Hepatocyte (in vitro differentiated cells): Measurements from ENCODE around the gene PLCL1. TPM values are rescaled to one million over a fixed set of nuclear protein-coding genes. Genes with fewer than 3 reads are reported as not detected.

Experiments used
- DNase-seq: peaks from one replicate; pipeline ENCODE4 v3.0.0-alpha.2; 2016; ENCODE audit warnings: low spot score
- H2AFZ ChIP-seq: fragments of 200-600 bp; sonication (generic); 2 replicates; pipeline ENCODE4 v1.6.0; 2016; ENCODE audit warnings: antibody characterized with exemption, mild to moderate bottlenecking
- H3K27ac ChIP-seq: fragments of 200-600 bp; sonication (generic); 2 replicates; pipeline ENCODE4 v1.5.1; 2016; ENCODE audit warnings: mild to moderate bottlenecking
- H3K27me3 ChIP-seq: fragments of 200-600 bp; sonication (generic); 2 replicates; pipeline ENCODE4 v1.6.1; 2016
- H3K36me3 ChIP-seq: fragments of 200-600 bp; sonication (generic); replicated peaks from 2 replicates; pipeline ENCODE4 v1.5.1; 2016; ENCODE audit warnings: low read depth; ENCODE audit not compliant: insufficient read depth
- H3K4me1 ChIP-seq: fragments of 200-600 bp; sonication (generic); 2 replicates; pipeline ENCODE4 v1.5.1; 2016; ENCODE audit warnings: mild to moderate bottlenecking, moderate library complexity; ENCODE audit not compliant: insufficient read depth
- H3K4me2 ChIP-seq: fragments of 200-600 bp; sonication (generic); 2 replicates; pipeline ENCODE4 v1.6.0; 2016
- H3K4me3 ChIP-seq: fragments of 200-600 bp; sonication (generic); 2 replicates; pipeline ENCODE4 v1.5.1; 2016; ENCODE audit warnings: mild to moderate bottlenecking
- H3K79me2 ChIP-seq: fragments of 200-600 bp; sonication (generic); 2 replicates; pipeline ENCODE4 v1.6.0; 2017; ENCODE audit warnings: mild to moderate bottlenecking
- H3K9me2 ChIP-seq: fragments of 200-600 bp; sonication (generic); replicated peaks from 2 replicates; pipeline ENCODE4 v1.6.0; 2017; ENCODE audit warnings: mild to moderate bottlenecking; ENCODE audit not compliant: insufficient read depth
- H3K9me3 ChIP-seq: fragments of 200-600 bp; sonication (generic); 2 replicates; pipeline ENCODE4 v1.5.1; 2016; ENCODE audit warnings: low read depth, mild to moderate bottlenecking
- H4K20me1 ChIP-seq: fragments of 200-600 bp; sonication (generic); 2 replicates; pipeline ENCODE4 v1.6.0; 2016; ENCODE audit warnings: mild to moderate bottlenecking; ENCODE audit not compliant: insufficient read depth, poor library complexity, severe bottlenecking
- CTCF ChIP-seq: fragments of 200-600 bp; sonication (generic); IDR thresholded peaks from 2 replicates; pipeline ENCODE4 v1.5.1; 2016; ENCODE audit warnings: antibody characterized with exemption, mild to moderate bottlenecking; ENCODE audit not compliant: poor library complexity
- EZH2 ChIP-seq: fragments of 200-600 bp; sonication (generic); IDR thresholded peaks from 2 replicates; pipeline ENCODE4 v1.6.1; 2016; ENCODE audit warnings: antibody characterized with exemption, mild to moderate bottlenecking, borderline replicate concordance
- EZH2phosphoT487 ChIP-seq: fragments of 200-600 bp; sonication (generic); IDR thresholded peaks from one replicate; pipeline ENCODE4 v1.6.1; 2018; ENCODE audit warnings: antibody characterized with exemption, mild to moderate bottlenecking, low read depth, moderate library complexity; ENCODE audit not compliant: unreplicated experiment, severe bottlenecking
- WGBS: methylation state at CpG from one replicate; pipeline ENCODE4 v1.1.6; 2016; ENCODE audit warnings: low lambda C conversion rate; ENCODE audit errors: missing lambda C conversion rate; 5-methylcytosine and 5-hydroxymethylcytosine counted together
- polyA plus RNA-seq: library from polyadenylated mRNA; unstranded; fragments of >200 nt; fragmentation: Nextera tagmentation; extraction: Ambion mirVana; gene quantifications from 2 replicates; pipeline ENCODE4 v1.2.1, GENCODE V29; 2016
- total RNA-seq: library from RNA; depleted of rRNA; stranded (reverse); fragments of >200 nt; gene quantifications from 2 replicates; pipeline ENCODE4 v1.2.3, GENCODE V29; 2014

Gene PLCL1
- total and polyA plus RNA-seq, 2 experiments from 2014 or later: 0.37 to 2.4 TPM

DNA sequence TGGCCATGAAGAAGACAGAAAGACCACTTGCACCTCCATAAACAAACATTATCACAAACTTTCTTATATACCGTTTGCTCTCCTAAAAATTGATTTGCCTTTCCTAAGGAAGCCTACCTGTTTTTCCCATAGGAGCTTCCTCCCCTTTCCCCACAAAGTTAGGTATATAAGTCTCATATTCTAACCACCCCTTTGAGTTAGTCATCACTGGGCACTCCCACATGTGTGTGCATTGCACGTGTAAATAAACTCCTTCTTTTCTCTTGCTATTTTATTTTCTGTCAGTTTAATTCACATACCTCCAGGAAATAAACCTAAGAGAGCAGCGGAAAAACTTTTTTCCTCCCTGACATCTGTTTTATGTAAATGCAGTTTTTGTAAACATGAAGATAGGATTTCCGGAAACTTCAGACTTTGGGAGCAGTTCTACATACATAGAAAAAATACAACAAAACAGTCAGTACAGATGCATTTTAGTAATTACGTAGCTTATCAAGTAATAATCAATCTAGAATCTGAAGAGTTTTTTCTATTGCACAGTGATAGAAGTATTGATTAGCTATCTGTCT lies 46.6 kb downstream of the PLCL1 start:
- H3K9me2 ChIP-seq: no peaks in the 10 kb centered on the region
- DNase-seq: peak; percentile 13
- no peak overlapping the region for H2AFZ ChIP-seq
- WGBS: 52% methylated on average over 5 of the region's 5 CpGs
- H3K4me2 ChIP-seq: no peak overlapping the region
- H3K79me2 ChIP-seq: no peaks in the 10 kb centered on the region
- H3K9me3 ChIP-seq: no peaks in the 10 kb centered on the region
- no peak overlapping the region for H3K27ac ChIP-seq
- H3K4me3 ChIP-seq: no peak overlapping the region
- TF ChIP-seq EZH2phosphoT487 (no peak), EZH2 (no peak), CTCF (no peak)
- no peaks in the 10 kb centered on the region for H3K36me3 ChIP-seq
- no peaks in the 10 kb centered on the region for H3K4me1 ChIP-seq
- peaks cover 3% of the 10 kb centered on the region for H3K27me3 ChIP-seq
- H4K20me1 ChIP-seq: no peaks in the 10 kb centered on the region

DNA sequence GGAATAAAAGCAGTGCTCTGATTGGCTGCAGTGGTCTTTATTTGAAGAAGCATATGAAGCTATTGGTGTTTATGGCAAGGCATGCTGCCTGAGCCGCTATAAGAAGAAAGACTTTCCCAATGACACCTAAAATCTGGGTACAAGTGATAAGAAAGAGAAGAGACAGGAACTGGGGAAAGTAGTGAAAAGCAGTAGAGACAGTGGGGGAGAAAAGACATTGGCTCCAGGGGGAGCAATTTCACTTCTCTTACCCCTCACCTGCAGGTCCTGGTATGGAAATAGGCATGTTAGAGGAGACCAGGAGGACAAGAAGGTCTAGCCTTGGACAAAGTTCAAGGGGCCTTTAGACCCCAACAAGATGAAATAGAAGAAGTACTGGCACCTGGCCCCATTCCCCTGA lies 47.1 kb downstream of the PLCL1 start:
- 83% methylated on average over 1 of the region's 1 CpG for WGBS
- no peak overlapping the region for H3K4me2 ChIP-seq

GRCh38 chr2:197852108-197852507 lies 47.7 kb downstream of the PLCL1 start:
- H3K4me1 ChIP-seq: no peaks in the 10 kb centered on the region
- no peak overlapping the region for H3K27ac ChIP-seq
- no peaks in the 10 kb centered on the region for H3K36me3 ChIP-seq
- no peak overlapping the region for H3K4me2 ChIP-seq
- no peaks in the 10 kb centered on the region for H3K9me3 ChIP-seq
- H4K20me1 ChIP-seq: no peaks in the 10 kb centered on the region
- H3K4me3 ChIP-seq: no peak overlapping the region
- TF ChIP-seq CTCF: no peak
- no peak for TF ChIP-seq EZH2phosphoT487
- TF ChIP-seq EZH2: no peak
- no peak overlapping the region for H2AFZ ChIP-seq
- no peak for DNase-seq
- peaks cover 3% of the 10 kb centered on the region for H3K27me3 ChIP-seq
- no peaks in the 10 kb centered on the region for H3K9me2 ChIP-seq
- H3K79me2 ChIP-seq: no peaks in the 10 kb centered on the region
- 69% methylated on average over 2 of the region's 2 CpGs for WGBS

More for the DNA sequence above, 47.1 kb downstream of the PLCL1 start:
- H3K4me1 ChIP-seq: no peaks in the 10 kb centered on the region
- no peak overlapping the region for H3K4me3 ChIP-seq
- no peaks in the 10 kb centered on the region for H3K79me2 ChIP-seq
- TF ChIP-seq EZH2phosphoT487 (no peak), CTCF (peak; percentile 9)
- no peaks in the 10 kb centered on the region for H3K9me2 ChIP-seq
- no peaks in the 10 kb centered on the region for H3K9me3 ChIP-seq
- no peak for DNase-seq
- H2AFZ ChIP-seq: no peak overlapping the region
- no peak overlapping the region for H3K27ac ChIP-seq
- H3K36me3 ChIP-seq: no peaks in the 10 kb centered on the region
- H3K27me3 ChIP-seq: peaks cover 3% of the 10 kb centered on the region
- H4K20me1 ChIP-seq: no peaks in the 10 kb centered on the region
